Measurements from ENCODE around the gene LEPR.
"Not testable (repeated sequence)": the region's sequence is repeated elsewhere in the genome, so short reads cannot be mapped to it uniquely, and the experiment has no call there.

Gene LEPR

GRCh38 chr1:65444128-65444640, 23.7 kb downstream of the LEPR start:
- no peak for TF ChIP-seq POLR2AphosphoS5 (IDR thresholded peaks at IDR 0.05; ENCODE audit: borderline replicate concordance, low read depth, low read length)
- TF ChIP-seq FOXP2 (optimal IDR thresholded peaks at IDR 0.05; ENCODE audit: control extremely low read depth, extremely low read length, insufficient read depth), result no peak
- no peak for TF ChIP-seq EZH2 (IDR thresholded peaks at IDR 0.05)
- H3K4me3 ChIP-seq, result no peak overlapping the region

GRCh38 chr1:65445837-65446236, 25.4 kb downstream of the LEPR start:
- TF ChIP-seq FOXP2 (optimal IDR thresholded peaks at IDR 0.05; ENCODE audit: control extremely low read depth, extremely low read length, insufficient read depth), result no peak
- TF ChIP-seq EZH2 (IDR thresholded peaks at IDR 0.05), result no peak
- TF ChIP-seq POLR2AphosphoS5 (IDR thresholded peaks at IDR 0.05; ENCODE audit: borderline replicate concordance, low read depth, low read length), result no peak
- no peaks in the 10 kb centered on the region for H3K36me3 ChIP-seq (ENCODE audit: insufficient read depth, low read length)

More at GRCh38 chr1:65444128-65444640, 23.7 kb downstream of the LEPR start:
- no peak overlapping the region for H3K9ac ChIP-seq (ENCODE audit: insufficient read length)
- DNase-seq (ENCODE audit: low read depth, low spot score), result no peak
- H3K27ac ChIP-seq, result no peak overlapping the region
- H3K9me3 ChIP-seq (ENCODE audit: low read depth, low read length), result no peaks in the 10 kb centered on the region
- no peaks in the 10 kb centered on the region for H3K36me3 ChIP-seq (ENCODE audit: insufficient read depth, low read length)

GRCh38 chr1:65449214-65449823, 28.9 kb downstream of the LEPR start:
- no peaks in the 10 kb centered on the region for H3K36me3 ChIP-seq (ENCODE audit: insufficient read depth, low read length)
- no peak overlapping the region for H3K27ac ChIP-seq
- H3K9ac ChIP-seq (ENCODE audit: insufficient read length), result no peak overlapping the region
- no peak for TF ChIP-seq POLR2AphosphoS5 (IDR thresholded peaks at IDR 0.05; ENCODE audit: borderline replicate concordance, low read depth, low read length)
- TF ChIP-seq FOXP2 (optimal IDR thresholded peaks at IDR 0.05; ENCODE audit: control extremely low read depth, extremely low read length, insufficient read depth), result no peak
- no peak for TF ChIP-seq EZH2 (IDR thresholded peaks at IDR 0.05)
- no peak for DNase-seq (ENCODE audit: low read depth, low spot score)
- no peak overlapping the region for H3K4me3 ChIP-seq
- no peaks in the 10 kb centered on the region for H3K9me3 ChIP-seq (ENCODE audit: low read depth, low read length)

More at GRCh38 chr1:65445837-65446236, 25.4 kb downstream of the LEPR start:
- Histone ChIP-seq H3K9me3 (ENCODE audit: low read depth, low read length) (no peaks in the 10 kb centered on the region), H3K4me3 (no peak overlapping the region), H3K27ac (no peak overlapping the region), H3K9ac (ENCODE audit: insufficient read length) (no peak overlapping the region)
- DNase-seq (ENCODE audit: low read depth, low spot score), result no peak

GRCh38 chr1:65455678-65456077, 35.2 kb downstream of the LEPR start:
- not testable (repeated sequence) for H3K9ac ChIP-seq (ENCODE audit: insufficient read length); H3K36me3 ChIP-seq (ENCODE audit: insufficient read depth, low read length); H3K9me3 ChIP-seq (ENCODE audit: low read depth, low read length); H3K27ac ChIP-seq; DNase-seq (ENCODE audit: low read depth, low spot score); H3K4me3 ChIP-seq

- DNase-seq (ENCODE audit: low read depth, low spot score), result no peak
- TF ChIP-seq EZH2 (IDR thresholded peaks at IDR 0.05), result no peak
- TF ChIP-seq POLR2AphosphoS5 (IDR thresholded peaks at IDR 0.05; ENCODE audit: borderline replicate concordance, low read depth, low read length), result no peak
- TF ChIP-seq FOXP2 (optimal IDR thresholded peaks at IDR 0.05; ENCODE audit: control extremely low read depth, extremely low read length, insufficient read depth), result no peak
- H3K9me3 ChIP-seq (ENCODE audit: low read depth, low read length), result no peaks in the 10 kb centered on the region
- no peak overlapping the region for H3K4me3 ChIP-seq
- H3K36me3 ChIP-seq (ENCODE audit: insufficient read depth, low read length), result no peaks in the 10 kb centered on the region
- H3K27ac ChIP-seq, result no peak overlapping the region
- H3K9ac ChIP-seq (ENCODE audit: insufficient read length), result no peak overlapping the region
These were observed 36.0 kb downstream of the LEPR start for GRCh38 chr1:65456481-65456880.

GRCh38 chr1:65457868-65458267, 37.4 kb downstream of the LEPR start:
- Histone ChIP-seq H3K4me3 (no peak overlapping the region), H3K9ac (ENCODE audit: insufficient read length) (no peak overlapping the region), H3K27ac (no peak overlapping the region), H3K36me3 (ENCODE audit: insufficient read depth, low read length) (no peaks in the 10 kb centered on the region), H3K9me3 (ENCODE audit: low read depth, low read length) (no peaks in the 10 kb centered on the region)
- no peak for TF ChIP-seq POLR2AphosphoS5 (IDR thresholded peaks at IDR 0.05; ENCODE audit: borderline replicate concordance, low read depth, low read length)
- no peak for TF ChIP-seq EZH2 (IDR thresholded peaks at IDR 0.05)
- TF ChIP-seq FOXP2 (optimal IDR thresholded peaks at IDR 0.05; ENCODE audit: control extremely low read depth, extremely low read length, insufficient read depth), result no peak
- no peak for DNase-seq (ENCODE audit: low read depth, low spot score)

GRCh38 chr1:65458730-65459396, 38.4 kb downstream of the LEPR start:
- H3K9ac ChIP-seq (ENCODE audit: insufficient read length), result no peak overlapping the region
- H3K4me3 ChIP-seq, result no peak overlapping the region
- H3K9me3 ChIP-seq (ENCODE audit: low read depth, low read length), result no peaks in the 10 kb centered on the region
- H3K36me3 ChIP-seq (ENCODE audit: insufficient read depth, low read length), result no peaks in the 10 kb centered on the region
- no peak for TF ChIP-seq EZH2 (IDR thresholded peaks at IDR 0.05)
- no peak for TF ChIP-seq FOXP2 (optimal IDR thresholded peaks at IDR 0.05; ENCODE audit: control extremely low read depth, extremely low read length, insufficient read depth)
- no peak for TF ChIP-seq POLR2AphosphoS5 (IDR thresholded peaks at IDR 0.05; ENCODE audit: borderline replicate concordance, low read depth, low read length)
- H3K27ac ChIP-seq, result no peak overlapping the region
- no peak for DNase-seq (ENCODE audit: low read depth, low spot score)

GRCh38 chr1:65459397-65459768, 38.9 kb downstream of the LEPR start:
- H3K27ac ChIP-seq, result no peak overlapping the region
- no peak overlapping the region for H3K4me3 ChIP-seq
- no peak for DNase-seq (ENCODE audit: low read depth, low spot score)
- H3K9me3 ChIP-seq (ENCODE audit: low read depth, low read length), result no peaks in the 10 kb centered on the region
- H3K9ac ChIP-seq (ENCODE audit: insufficient read length), result no peak overlapping the region
- TF ChIP-seq POLR2AphosphoS5 (IDR thresholded peaks at IDR 0.05; ENCODE audit: borderline replicate concordance, low read depth, low read length), result no peak
- TF ChIP-seq FOXP2 (optimal IDR thresholded peaks at IDR 0.05; ENCODE audit: control extremely low read depth, extremely low read length, insufficient read depth), result no peak
- no peak for TF ChIP-seq EZH2 (IDR thresholded peaks at IDR 0.05)
- no peaks in the 10 kb centered on the region for H3K36me3 ChIP-seq (ENCODE audit: insufficient read depth, low read length)

GRCh38 chr1:65465837-65466236, 45.4 kb downstream of the LEPR start:
- H3K36me3 ChIP-seq (ENCODE audit: insufficient read depth, low read length); H3K27ac ChIP-seq; H3K9me3 ChIP-seq (ENCODE audit: low read depth, low read length); DNase-seq (ENCODE audit: low read depth, low spot score); H3K4me3 ChIP-seq; H3K9ac ChIP-seq (ENCODE audit: insufficient read length): not testable (repeated sequence)

All from SK-N-MC (cell line).